HCT116 (cell line): ENCODE results near the gene NF2. TPM values are rescaled to one million over a fixed set of nuclear protein-coding genes. Genes with fewer than 3 reads are reported as not detected.

Source experiments
- ATAC-seq: fragments of 200-7000 bp; cut with Tn5 transposase; 2 replicates; pipeline ENCODE4 v1.9.1; 2020; ENCODE audit warnings: mild to moderate bottlenecking, moderate library complexity
- BruUV-seq: library from RNA; stranded (reverse); fragments of 400-500 nt; replicated peaks from 2 replicates; lab custom pipeline; 2021; lab: Mats Ljungman, UMichigan
- CTCF ChIA-PET: fragments of 300-600 bp; sonication (Branson Sonifier 250); formaldehyde crosslinking; loops from one replicate; lab custom pipeline; 2021; ENCODE audit warnings: antibody characterized with exemption; lab: Charles Lee
- POLR2A ChIA-PET: fragments of 300-600, 350-600 bp; sonication (Branson Sonifier 250); formaldehyde crosslinking; loops from one replicate; lab custom pipeline; 2021; ENCODE audit warnings: antibody characterized with exemption; lab: Charles Lee
- RAD21 ChIA-PET, 2 experiments: fragments of 300-600 bp; sonication (Branson Sonifier 250); formaldehyde crosslinking; loops; one replicate each; lab custom pipeline; 2023; ENCODE audit warnings: low total read pairs in 2 of 2; ENCODE audit not compliant: uncharacterized antibody in 2 of 2, unreplicated experiment in 2 of 2, low non-redundant PET in 1 of 2; lab: Charles Lee
- DNase-seq: peaks from one replicate; pipeline ENCODE4 v3.0.0-alpha.2; 2010; ENCODE audit warnings: low read depth, low spot score
- H2AFZ ChIP-seq: fragments of 200-600 bp; shearing (Covaris generic), sonication (generic); 2 replicates; pipeline ENCODE4 v1.6.1; 2017; ENCODE audit warnings: low read depth, mixed run types, mixed read lengths, antibody characterized with exemption, low read length; ENCODE audit not compliant: poor library complexity, severe bottlenecking
- H3K27ac ChIP-seq: 2 replicates; pipeline ENCODE4 v1.5.1; 2012; ENCODE audit warnings: low read depth, low read length
- H3K27me3 ChIP-seq: fragments of 200-600 bp; sonication (generic); 2 replicates; pipeline ENCODE4 v1.6.1; 2016; ENCODE audit warnings: mixed run types, low read length, mixed read lengths; ENCODE audit not compliant: insufficient read depth
- H3K36me3 ChIP-seq, 2 experiments: fragments of 200-500 bp in 1 of 2; fragments of 200-600 bp in 1 of 2; sonication (Bioruptor generic) in 1 of 2; sonication (generic) in 1 of 2; 2 replicates each; pipeline versions ENCODE4 v1.5.1 to v1.6.1; 2014 to 2016; ENCODE audit warnings: low read length in 2 of 2, inconsistent platforms in 1 of 2, mixed read lengths in 1 of 2, mixed run types in 1 of 2; ENCODE audit not compliant: insufficient read depth in 2 of 2, control insufficient read depth in 1 of 2
- H3K4me1 ChIP-seq, 2 experiments: fragments of 200-600 bp in 1 of 2; sonication (generic) in 1 of 2; 2 replicates each; pipeline versions ENCODE4 v1.5.1 to v1.6.1; 2012 to 2017; ENCODE audit warnings: low read length in 2 of 2, inconsistent platforms in 1 of 2, mild to moderate bottlenecking in 1 of 2, mixed read lengths in 1 of 2, mixed run types in 1 of 2, moderate library complexity in 1 of 2; ENCODE audit not compliant: insufficient read depth in 2 of 2, control insufficient read depth in 1 of 2
- H3K4me2 ChIP-seq: fragments of 200-600 bp; sonication (generic); 2 replicates; pipeline ENCODE4 v1.6.1; 2017; ENCODE audit warnings: mixed run types, low read length, mixed read lengths
- H3K4me3 ChIP-seq, 2 experiments: fragments of 200-600 bp in 1 of 2; sonication (generic) in 1 of 2; replicated peaks in 1 of 2; 2 replicates each; pipeline ENCODE4 v1.5.1; 2011 to 2016; ENCODE audit warnings: low read length in 2 of 2, control low read depth in 1 of 2, low read depth in 1 of 2, mild to moderate bottlenecking in 1 of 2, mixed read lengths in 1 of 2, mixed run types in 1 of 2
- H3K79me2 ChIP-seq: fragments of 200-600 bp; sonication (generic); 2 replicates; pipeline ENCODE4 v1.6.1; 2017; ENCODE audit warnings: mild to moderate bottlenecking, mixed run types, low read length, moderate library complexity, mixed read lengths; ENCODE audit not compliant: insufficient read depth
- H3K9ac ChIP-seq: fragments of 200-600 bp; sonication (generic); 2 replicates; pipeline ENCODE4 v1.6.1; 2016; ENCODE audit warnings: low read length, mixed read lengths
- H3K9me2 ChIP-seq: fragments of 200-600 bp; sonication (generic), shearing (Covaris generic); 2 replicates; pipeline ENCODE4 v1.6.1; 2017; ENCODE audit warnings: mixed run types, mild to moderate bottlenecking, moderate library complexity; ENCODE audit not compliant: insufficient read depth
- H3K9me3 ChIP-seq, 2 experiments: fragments of 200-500 bp in 1 of 2; fragments of 200-600 bp in 1 of 2; sonication (Bioruptor generic) in 1 of 2; sonication (generic) in 1 of 2; 2 replicates each; pipeline ENCODE4 v1.6.1; 2014 to 2017; ENCODE audit warnings: low read length in 2 of 2, mixed read lengths in 2 of 2, inconsistent platforms in 1 of 2, low read depth in 1 of 2, mild to moderate bottlenecking in 1 of 2, mixed run types in 1 of 2, moderate library complexity in 1 of 2; ENCODE audit not compliant: control insufficient read depth in 1 of 2, insufficient read depth in 1 of 2
- H4K20me1 ChIP-seq: fragments of 200-600 bp; sonication (generic), shearing (Covaris generic); 2 replicates; pipeline ENCODE4 v1.6.1; 2017; ENCODE audit warnings: mixed run types, mild to moderate bottlenecking, moderate library complexity; ENCODE audit not compliant: insufficient read depth
- CEBPB ChIP-seq: IDR thresholded peaks from 2 replicates; pipeline ENCODE4 v1.6.1; 2012; ENCODE audit warnings: low read depth
- CTCF ChIP-seq, 3 experiments: fragments of 200-600 bp in 1 of 3; sonication (generic) in 1 of 3; IDR thresholded peaks in 2 of 3; conservative IDR thresholded peaks in 1 of 3; 2 replicates each; pipeline ENCODE4 v1.5.1; 2012 to 2017; ENCODE audit warnings: low read depth in 2 of 3, low read length in 2 of 3, antibody characterized with exemption in 1 of 3, borderline replicate concordance in 1 of 3, control low read depth in 1 of 3, mild to moderate bottlenecking in 1 of 3, mixed read lengths in 1 of 3, mixed run types in 1 of 3, moderate library complexity in 1 of 3; ENCODE audit not compliant: insufficient read depth in 1 of 3
- ELF1 ChIP-seq: IDR thresholded peaks from 2 replicates; pipeline ENCODE4 v1.6.1; 2012; ENCODE audit warnings: low read depth, borderline replicate concordance
- EZH2 ChIP-seq: fragments of 200-600 bp; sonication (generic); IDR thresholded peaks from 2 replicates; pipeline ENCODE4 v1.6.1; 2017; ENCODE audit warnings: antibody characterized with exemption, mixed run types
- FOSL1 ChIP-seq: IDR thresholded peaks from 2 replicates; pipeline ENCODE4 v1.6.1; 2012; ENCODE audit warnings: low read depth
- JUND ChIP-seq: IDR thresholded peaks from 2 replicates; pipeline ENCODE4 v1.6.1; 2012
- POLR2A ChIP-seq: IDR thresholded peaks from 2 replicates; pipeline ENCODE4 v1.7.0; 2011; ENCODE audit warnings: borderline replicate concordance; ENCODE audit not compliant: insufficient read depth, insufficient read length; ENCODE audit errors: extremely low read depth
- RAD21 ChIP-seq: IDR thresholded peaks from 2 replicates; pipeline ENCODE4 v1.6.1; 2012; ENCODE audit warnings: low read depth, mild to moderate bottlenecking
- REST ChIP-seq: IDR thresholded peaks from 2 replicates; pipeline ENCODE4 v1.6.1; 2012; ENCODE audit warnings: low read depth
- SIN3A ChIP-seq: IDR thresholded peaks from 2 replicates; pipeline ENCODE4 v1.6.1; 2012; ENCODE audit warnings: low read depth
- SP1 ChIP-seq: IDR thresholded peaks from 2 replicates; pipeline ENCODE4 v1.6.1; 2012; ENCODE audit warnings: low read depth
- TCF7L2 ChIP-seq: IDR thresholded peaks from 2 replicates; pipeline ENCODE4 v1.7.0; 2011; ENCODE audit warnings: borderline replicate concordance, inconsistent platforms; ENCODE audit not compliant: insufficient read depth, insufficient read length; ENCODE audit errors: extremely low read depth
- YY1 ChIP-seq: IDR thresholded peaks from 2 replicates; pipeline ENCODE4 v1.6.1; 2011; ENCODE audit warnings: low read length, low read depth, moderate library complexity, mild to moderate bottlenecking; ENCODE audit not compliant: insufficient replicate concordance; ENCODE audit errors: extremely low read depth
- ZFX ChIP-seq: fragments of 450-650 bp; IDR thresholded peaks from 2 replicates; pipeline ENCODE4 v1.6.1; 2017
- intact Hi-C: fragments of 100-400 bp; cut with micrococcal nuclease; formaldehyde crosslinking; loops from 2 replicates; pipeline ENCODE4 v1.10.0; 2022
- total RNA-seq: library from RNA; stranded (reverse); gene quantifications from one replicate; pipeline ENCODE4 v1.2.1, GENCODE V29; 2021; ENCODE audit not compliant: unreplicated experiment

NF2 gene
- total RNA-seq, 1 experiment from 2014 or later, result 70.2 TPM

- TF ChIP-seq REST (no peak), FOSL1 (no peak), RAD21 (no peak), ELF1 (no peak), POLR2A (no peak), YY1 (no peak)
These were observed 12.4 kb downstream of the NF2 start (continued) for GRCh38 chr22:29615705-29616327.

GRCh38 chr22:29617922-29618629 lies 14.6 kb downstream of the NF2 start:
- Histone ChIP-seq H3K79me2 (peaks cover 86% of the 10 kb centered on the region), H4K20me1 (no peaks in the 10 kb centered on the region), H3K36me3 (no peaks in the 10 kb centered on the region), H3K9ac (peak overlapping the region; percentile 41), H3K4me3 (0 out of 4 replicates have a peak overlapping the region, but pooled peaks of 1 of the 2 experiments have one; percentile 0), H3K4me1 (peaks cover 66 to 87% of the 10 kb centered on the region in 2 experiments), H3K27ac (peak overlapping the region; percentile 76), H3K9me3 (no peaks in the 10 kb centered on the region), H2AFZ (no peak overlapping the region), H3K4me2 (peak overlapping the region; percentile 50), H3K9me2 (no peaks in the 10 kb centered on the region), H3K27me3 (no peaks in the 10 kb centered on the region)
- ChIA-PET RAD21 (no interaction called here), POLR2A (no interaction called here), CTCF (no interaction called here)
- DNase-seq, result peak; percentile 71
- intact Hi-C loops, result no loop called here
- ATAC-seq, result peak; percentile 59
- BruUV-seq, result no TSS peak
- TF ChIP-seq CTCF (IDR thresholded peaks at IDR 0.05 in 2 of 3, conservative IDR thresholded peaks at IDR 0.05 in 1 of 3; ENCODE audit: borderline replicate concordance in 1 of 3, insufficient read depth in 1 of 3, low read depth in 2 of 3, low read length in 2 of 3), result no peak
- TF ChIP-seq YY1, result no peak
- no peak for TF ChIP-seq ZFX
- TF ChIP-seq REST, result no peak
- TF ChIP-seq JUND, result no peak; the same call in 1 of the 2 replicates
- no peak for TF ChIP-seq EZH2
- TF ChIP-seq SIN3A, result peak; percentile 35; the same call in 1 of the 2 replicates
- TF ChIP-seq SP1, result peak; percentile 47; the same call in 1 of the 2 replicates
- TF ChIP-seq TCF7L2, result no peak
- TF ChIP-seq CEBPB, result peak; percentile 67; the same call in 1 of the 2 replicates
- no peak for TF ChIP-seq POLR2A
